ENCODE results near the gene TARM1.

GRCh38 chr19:54021932-54022331 lies 59.2 kb downstream of the TARM1 start:
- TF ChIP-seq RBAK (tag by site-specific recombination; IDR thresholded peaks at IDR 0.05) (no peak), REPIN1 (tag by site-specific recombination; IDR thresholded peaks at IDR 0.05; ENCODE audit: low read depth) (no peak), CTCF (tag by site-specific recombination; IDR thresholded peaks at IDR 0.05) (no peak), ZNF76 (tag by site-specific recombination; IDR thresholded peaks at IDR 0.05; ENCODE audit: borderline replicate concordance, low read depth) (no peak), SP3 (tag by site-specific recombination; IDR thresholded peaks at IDR 0.05) (no peak), PRDM10 (tag by site-specific recombination; IDR thresholded peaks at IDR 0.05) (no peak), ZNF341 (tag by site-specific recombination; IDR thresholded peaks at IDR 0.05; ENCODE audit: low read depth) (no peak), ZNF660 (tag by site-specific recombination; IDR thresholded peaks at IDR 0.05) (no peak), ZBTB11 (tag by site-specific recombination; conservative IDR thresholded peaks at IDR 0.05; ENCODE audit: low read depth) (no peak), ZFP3 (tag by site-specific recombination; IDR thresholded peaks at IDR 0.05; ENCODE audit: low read depth) (no peak), KLF16 (tag by site-specific recombination; IDR thresholded peaks at IDR 0.05) (no peak), PBX3 (CRISPR knock-in tag; IDR thresholded peaks at IDR 0.05) (no peak), ZNF747 (tag by site-specific recombination; IDR thresholded peaks at IDR 0.05) (no peak)
- TF ChIP-seq, protein P1, sequence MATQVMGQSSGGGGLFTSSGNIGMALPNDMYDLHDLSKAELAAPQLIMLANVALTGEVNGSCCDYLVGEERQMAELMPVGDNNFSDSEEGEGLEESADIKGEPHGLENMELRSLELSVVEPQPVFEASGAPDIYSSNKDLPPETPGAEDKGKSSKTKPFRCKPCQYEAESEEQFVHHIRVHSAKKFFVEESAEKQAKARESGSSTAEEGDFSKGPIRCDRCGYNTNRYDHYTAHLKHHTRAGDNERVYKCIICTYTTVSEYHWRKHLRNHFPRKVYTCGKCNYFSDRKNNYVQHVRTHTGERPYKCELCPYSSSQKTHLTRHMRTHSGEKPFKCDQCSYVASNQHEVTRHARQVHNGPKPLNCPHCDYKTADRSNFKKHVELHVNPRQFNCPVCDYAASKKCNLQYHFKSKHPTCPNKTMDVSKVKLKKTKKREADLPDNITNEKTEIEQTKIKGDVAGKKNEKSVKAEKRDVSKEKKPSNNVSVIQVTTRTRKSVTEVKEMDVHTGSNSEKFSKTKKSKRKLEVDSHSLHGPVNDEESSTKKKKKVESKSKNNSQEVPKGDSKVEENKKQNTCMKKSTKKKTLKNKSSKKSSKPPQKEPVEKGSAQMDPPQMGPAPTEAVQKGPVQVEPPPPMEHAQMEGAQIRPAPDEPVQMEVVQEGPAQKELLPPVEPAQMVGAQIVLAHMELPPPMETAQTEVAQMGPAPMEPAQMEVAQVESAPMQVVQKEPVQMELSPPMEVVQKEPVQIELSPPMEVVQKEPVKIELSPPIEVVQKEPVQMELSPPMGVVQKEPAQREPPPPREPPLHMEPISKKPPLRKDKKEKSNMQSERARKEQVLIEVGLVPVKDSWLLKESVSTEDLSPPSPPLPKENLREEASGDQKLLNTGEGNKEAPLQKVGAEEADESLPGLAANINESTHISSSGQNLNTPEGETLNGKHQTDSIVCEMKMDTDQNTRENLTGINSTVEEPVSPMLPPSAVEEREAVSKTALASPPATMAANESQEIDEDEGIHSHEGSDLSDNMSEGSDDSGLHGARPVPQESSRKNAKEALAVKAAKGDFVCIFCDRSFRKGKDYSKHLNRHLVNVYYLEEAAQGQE (tag by site-specific recombination; IDR thresholded peaks at IDR 0.05) = no peak

Measured in HEK293 (cell line).